ENCODE data around the gene BANF2.

GRCh38 chr20:17669306-17669931 lies 30.3 kb upstream of the BANF2 start:
- TF ChIP-seq CTCF (conservative IDR thresholded peaks at IDR 0.05; ENCODE audit: low read depth, low read length) (no peak), EZH2 (IDR thresholded peaks at IDR 0.05; ENCODE audit: borderline replicate concordance, low read depth, low read length, poor library complexity, severe bottlenecking) (no peak)
